GM19239 (cell line): Measurements from ENCODE around the gene NIFK.
A peak's percentile ranks its signal among the peaks of the same experiment; 100 is the strongest.

Experiments
- DNase-seq: peaks from one replicate; pipeline ENCODE4 v3.0.0; 2011; ENCODE audit warnings: low spot score; ENCODE audit not compliant: insufficient read length
- FAIRE-seq: peaks from 2 replicates; lab custom pipeline; 2011; peaks lifted over from hg19 to GRCh38; lab: Jason Lieb, UNC

Gene NIFK

GRCh38 chr2:121736462-121737336 is at the start of gene NIFK:
Gene NIFK (minus strand): TSS chr2:121736875. CDS start chr2:121736850, 25 bp downstream.
- peak; percentile 90 for FAIRE-seq
- DNase-seq: peak; percentile 94

GRCh38 chr2:121783180-121783579 is 46.5 kb upstream of the NIFK start:
- no peak for DNase-seq
- FAIRE-seq: no peak

- FAIRE-seq: no peak
- no peak for DNase-seq
Measured at GRCh38 chr2:121778741-121779487, 42.2 kb upstream of the NIFK start.

GRCh38 chr2:121777699-121778058 is 41.0 kb upstream of the NIFK start:
- FAIRE-seq: no peak
- DNase-seq: no peak

- FAIRE-seq: no peak
- no peak for DNase-seq
Measured at GRCh38 chr2:121776885-121777698, 40.4 kb upstream of the NIFK start.

- no peak for DNase-seq
- no peak for FAIRE-seq
Measured at GRCh38 chr2:121776361-121776760, 39.7 kb upstream of the NIFK start.

GRCh38 chr2:121774235-121774634 is 37.6 kb upstream of the NIFK start:
- DNase-seq: no peak
- FAIRE-seq: no peak

GRCh38 chr2:121771976-121772742 is 35.5 kb upstream of the NIFK start:
- no peak for DNase-seq

GRCh38 chr2:121768143-121768755 is 31.6 kb upstream of the NIFK start:
- DNase-seq: no peak
- FAIRE-seq: no peak

More at GRCh38 chr2:121771976-121772742, 35.5 kb upstream of the NIFK start:
- FAIRE-seq: no peak

GRCh38 chr2:121766624-121767023 is 29.9 kb upstream of the NIFK start:
- no peak for FAIRE-seq
- DNase-seq: no peak

- DNase-seq (no peak), FAIRE-seq (no peak)
Measured at GRCh38 chr2:121764681-121765228, 28.1 kb upstream of the NIFK start.

- peak; percentile 98 for FAIRE-seq
- DNase-seq: peak; percentile 85
Measured at GRCh38 chr2:121755237-121756111, 18.8 kb upstream of the NIFK start, which contains the start of gene TSN. Gene TSN (plus strand): TSS chr2:121755651. CDS start chr2:121755780, 129 bp downstream.

GRCh38 chr2:121754851-121755236 is 18.2 kb upstream of the NIFK start:
- DNase-seq: no peak

GRCh38 chr2:121748202-121748601 is 11.5 kb upstream of the NIFK start:
- FAIRE-seq (no peak), DNase-seq (no peak)

More at GRCh38 chr2:121754851-121755236, 18.2 kb upstream of the NIFK start:
- FAIRE-seq: no peak

GRCh38 chr2:121746071-121746578 is 9.4 kb upstream of the NIFK start:
- DNase-seq: no peak
- FAIRE-seq: no peak

- DNase-seq: no peak
- no peak for FAIRE-seq
Measured at GRCh38 chr2:121741450-121741849, 4.8 kb upstream of the NIFK start.

GRCh38 chr2:121740973-121741372 is 4.3 kb upstream of the NIFK start:
- no peak for DNase-seq
- FAIRE-seq: no peak

GRCh38 chr2:121736140-121736461 is 574 bp downstream of the NIFK start:
- FAIRE-seq (no peak), DNase-seq (no peak)
